NCI-H2227 (cell line): ENCODE measurements around the gene RAPH1.

Source experiments
- DNase-seq: peaks from one replicate; lab custom pipeline; 2025; ENCODE audit not compliant: unreplicated experiment; lab: John Stamatoyannopoulos, UW

RAPH1 gene

DNA sequence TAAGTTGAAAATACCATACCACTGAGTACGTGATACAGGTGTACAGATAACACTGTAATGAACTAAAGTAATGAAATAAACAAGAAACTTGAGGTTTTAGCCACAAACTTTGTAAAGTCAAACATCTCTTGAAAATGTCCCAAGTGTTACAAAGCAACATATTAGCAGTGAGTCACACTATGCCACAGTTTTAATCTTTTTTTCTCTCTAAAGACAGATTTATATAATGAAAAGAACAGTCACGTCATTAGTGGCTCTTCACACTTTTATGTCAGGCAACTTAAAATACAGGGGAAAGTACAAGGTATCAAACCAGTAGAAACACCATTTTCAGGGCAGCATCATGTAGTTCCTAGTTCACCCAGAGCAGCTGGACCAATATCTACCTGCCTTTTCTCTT lies 42.1 kb downstream of the RAPH1 start:
- DNase-seq = no peak

GRCh38 chr2:203490391-203490790 lies 44.7 kb downstream of the RAPH1 start:
- no peak for DNase-seq

GRCh38 chr2:203489531-203489930 lies 45.6 kb downstream of the RAPH1 start:
- DNase-seq = no peak

DNA sequence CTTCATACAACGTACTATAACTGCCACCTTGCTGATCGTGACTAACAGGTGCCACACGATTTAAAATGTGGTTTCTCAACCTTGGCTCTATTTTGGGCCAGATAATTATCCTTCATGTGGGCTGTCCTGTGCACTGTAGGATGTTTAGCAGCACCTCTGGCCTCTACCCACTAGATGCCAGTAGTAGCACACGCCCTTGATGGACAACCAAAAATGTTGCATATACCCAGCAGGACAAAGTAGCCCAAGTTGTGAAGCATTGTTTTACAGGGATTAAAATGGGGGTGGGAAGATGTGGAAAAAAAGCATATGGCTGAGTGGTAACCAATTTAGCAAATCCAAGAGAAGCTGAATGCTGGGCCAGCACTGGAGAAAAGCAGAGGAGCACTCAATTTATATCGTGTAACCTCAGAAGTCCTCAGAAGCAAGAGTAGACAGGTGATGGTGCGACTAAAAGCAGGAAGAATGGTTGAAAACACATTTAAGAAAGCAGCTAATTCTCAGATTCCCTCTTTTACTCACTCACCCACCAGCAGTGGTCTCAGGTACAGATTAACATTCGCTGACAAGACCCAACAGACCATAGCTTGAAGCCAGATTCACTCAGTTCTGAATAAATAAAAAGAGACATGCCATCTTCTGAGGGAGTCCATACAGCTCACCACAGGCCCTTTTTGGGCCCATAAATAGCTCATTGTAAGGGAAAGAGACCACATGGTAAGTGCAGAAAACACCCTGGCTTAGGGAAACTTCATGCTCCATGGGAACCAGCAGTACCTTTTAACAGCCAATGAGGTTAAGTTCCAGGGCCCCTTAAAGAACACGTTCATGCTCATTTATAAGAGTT lies 50.6 kb downstream of the RAPH1 start:
- no peak for DNase-seq

DNA sequence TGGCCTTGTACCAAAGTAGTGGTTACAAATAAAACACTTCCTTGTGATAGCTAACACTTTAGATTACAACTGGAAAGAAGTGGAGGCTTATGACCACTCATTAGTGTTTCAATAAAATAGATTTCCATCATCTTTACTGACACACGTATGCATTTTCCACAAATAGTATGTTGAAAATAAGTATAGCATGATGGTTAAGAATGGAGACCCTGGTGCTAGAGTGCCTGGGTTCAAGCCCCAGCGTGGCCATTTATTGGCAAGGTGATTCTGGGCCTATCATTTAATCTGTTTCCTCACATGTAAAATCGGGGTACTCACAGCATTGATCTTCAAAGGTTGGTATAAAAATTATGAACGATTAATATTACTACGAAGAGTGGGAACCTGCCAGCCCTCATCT lies 54.5 kb downstream of the RAPH1 start:
- no peak for DNase-seq

GRCh38 chr2:203476881-203477280 lies 58.2 kb downstream of the RAPH1 start:
- no peak for DNase-seq

DNA sequence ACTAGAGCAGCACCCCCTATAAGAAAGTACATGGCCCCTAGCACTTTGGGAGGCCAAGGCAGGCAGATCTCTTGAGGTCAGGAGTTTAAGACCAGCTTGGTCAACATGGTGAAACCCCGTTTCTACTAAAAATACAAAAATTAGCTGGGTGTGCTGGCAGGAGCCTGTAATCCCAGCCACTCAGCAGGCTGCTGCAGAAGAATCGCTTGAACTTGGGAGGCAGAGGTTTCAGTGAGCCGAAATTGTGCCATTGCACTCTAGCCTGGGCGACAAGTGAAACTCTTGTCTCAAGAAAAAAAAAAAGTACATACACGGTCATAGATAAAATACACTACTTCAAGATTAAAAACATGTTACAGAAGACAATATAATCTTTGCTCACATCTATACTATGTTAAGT lies 63.8 kb downstream of the RAPH1 start:
- no peak for DNase-seq

- DNase-seq = peak; percentile 46
Measured at GRCh38 chr2:203470371-203470770, 64.7 kb downstream of the RAPH1 start.

GRCh38 chr2:203469546-203469945 lies 65.6 kb downstream of the RAPH1 start:
- DNase-seq = no peak

GRCh38 chr2:203463266-203463678 lies 71.8 kb downstream of the RAPH1 start:
- no peak for DNase-seq

DNA sequence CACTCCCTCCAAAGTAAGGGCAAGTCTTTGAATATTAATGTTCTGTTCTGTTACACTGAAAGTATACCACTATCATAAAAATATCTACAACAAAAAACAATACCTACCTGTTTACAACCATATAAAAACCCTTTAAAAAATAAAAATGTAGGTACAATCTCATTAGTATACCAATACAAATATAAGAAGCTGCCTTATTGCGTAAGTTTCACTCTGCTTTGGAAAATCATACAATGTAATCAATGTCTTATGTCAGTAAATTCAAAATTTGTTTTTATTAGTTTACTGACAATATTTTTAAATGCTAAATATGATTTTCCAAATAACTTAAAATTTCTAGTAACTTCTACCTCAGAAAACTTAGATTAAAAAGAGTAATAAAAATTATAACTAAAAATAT lies 72.8 kb downstream of the RAPH1 start:
- no peak for DNase-seq

GRCh38 chr2:203461746-203462145 lies 73.4 kb downstream of the RAPH1 start:
- DNase-seq = no peak

- no peak for DNase-seq
Measured at GRCh38 chr2:203455209-203455608, 79.9 kb downstream of the RAPH1 start.

DNA sequence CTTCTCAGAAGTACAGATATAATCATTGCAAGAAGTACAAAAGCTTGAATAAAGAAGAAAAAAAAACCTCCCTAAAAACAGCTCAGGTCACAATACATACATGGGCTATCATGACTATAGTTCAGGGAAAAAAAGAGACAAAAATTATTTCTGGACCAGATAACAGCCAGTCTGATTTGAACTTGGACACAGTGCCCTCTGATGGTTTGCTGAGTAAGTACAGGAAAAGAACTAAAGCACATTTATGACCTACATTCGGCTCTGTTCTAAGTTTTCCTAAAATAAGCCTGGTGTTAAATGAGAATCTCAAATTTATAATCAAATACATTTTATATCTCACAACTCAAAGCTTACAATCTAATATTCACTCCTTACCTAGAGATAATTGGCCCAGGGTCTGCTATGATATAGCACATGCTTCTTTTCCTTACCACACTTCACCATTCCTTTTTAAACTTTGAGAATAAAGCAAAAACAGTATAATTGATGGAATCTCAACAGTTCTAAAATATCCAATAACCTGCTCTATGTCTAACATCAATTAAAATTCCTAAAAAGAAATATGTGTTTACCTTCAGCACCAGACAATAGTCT lies 81.1 kb downstream of the RAPH1 start:
- peak; percentile 59 for DNase-seq

DNA sequence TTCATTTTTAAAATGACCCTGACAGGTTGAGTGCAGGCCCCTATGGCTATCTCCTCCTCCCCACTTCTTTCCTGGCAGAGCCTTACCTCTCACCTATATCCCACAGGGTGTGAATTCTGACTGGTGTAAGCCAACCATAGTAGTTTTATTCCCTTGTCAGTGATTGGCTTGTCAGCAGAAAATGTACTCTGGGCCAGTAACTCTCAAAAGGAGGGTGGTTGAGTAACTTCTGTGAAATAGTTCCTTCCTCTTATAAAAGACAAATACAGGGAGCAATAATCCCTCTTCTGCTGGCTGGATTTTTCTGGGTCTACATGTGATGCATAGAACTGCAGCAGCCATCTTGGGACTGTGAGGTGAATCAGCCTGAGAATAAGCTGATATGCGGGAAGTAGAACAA lies 83.4 kb downstream of the RAPH1 start:
- DNase-seq = peak; percentile 45

DNA sequence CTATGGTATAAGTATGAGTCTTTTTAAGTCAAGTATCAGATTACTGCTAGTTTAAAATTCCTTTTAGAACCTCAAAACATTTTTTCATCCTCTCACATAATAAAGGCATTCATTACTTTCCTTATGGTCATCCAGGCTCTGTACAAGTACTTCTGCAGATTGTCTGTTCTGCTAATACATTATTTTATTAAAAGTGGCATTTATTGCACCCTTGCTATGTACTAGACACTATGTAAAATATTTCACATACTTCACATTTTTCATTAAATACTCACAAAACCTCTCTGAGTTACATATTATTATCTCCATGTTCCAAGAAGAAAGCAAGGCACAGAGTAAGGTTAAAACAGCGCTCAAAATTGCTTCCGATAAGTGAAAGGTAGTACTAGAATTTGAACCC lies 84.1 kb downstream of the RAPH1 start:
- no peak for DNase-seq

DNA sequence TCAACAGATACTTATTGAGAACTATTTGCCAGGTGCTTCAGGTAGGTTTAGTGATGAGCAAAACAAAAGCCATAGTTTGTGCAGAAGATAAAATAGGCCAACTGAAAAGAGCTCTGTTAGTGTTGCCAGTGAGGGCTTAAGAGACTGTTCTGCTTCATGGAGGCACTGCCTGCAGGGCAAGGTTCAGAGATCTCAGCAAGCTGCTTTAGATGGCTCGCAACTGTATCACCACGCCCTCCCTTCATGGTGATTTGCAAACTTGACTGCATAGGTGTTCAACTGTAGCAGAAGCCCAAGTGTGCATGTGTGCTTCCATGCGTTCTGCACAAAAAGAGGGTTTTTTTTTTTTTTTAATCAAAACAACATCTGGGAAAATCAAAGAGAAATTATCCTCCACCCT lies 84.5 kb downstream of the RAPH1 start:
- peak; percentile 73 for DNase-seq

DNA sequence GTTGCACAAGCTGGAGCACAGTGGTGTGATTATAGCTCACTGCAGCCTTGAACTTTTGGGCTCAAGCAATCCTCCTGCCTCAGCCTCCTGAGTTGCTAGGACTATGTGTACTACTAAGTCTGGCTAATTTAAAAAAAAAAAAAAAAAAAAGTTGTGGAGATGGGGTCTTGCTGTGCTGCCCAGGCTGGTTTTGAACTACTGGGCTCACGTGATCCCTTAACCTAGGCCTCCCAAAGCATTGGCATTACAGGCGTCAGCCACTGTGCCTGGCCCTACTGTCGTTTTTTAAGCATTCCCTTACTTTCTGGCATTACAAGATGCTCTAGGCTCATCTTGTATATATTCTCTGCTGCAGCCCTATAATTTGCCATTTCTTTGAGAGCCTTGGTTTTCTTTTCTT lies 88.3 kb downstream of the RAPH1 start:
- DNase-seq = no peak

- no peak for DNase-seq
Measured at GRCh38 chr2:203446071-203446481, 89.0 kb downstream of the RAPH1 start.

DNA sequence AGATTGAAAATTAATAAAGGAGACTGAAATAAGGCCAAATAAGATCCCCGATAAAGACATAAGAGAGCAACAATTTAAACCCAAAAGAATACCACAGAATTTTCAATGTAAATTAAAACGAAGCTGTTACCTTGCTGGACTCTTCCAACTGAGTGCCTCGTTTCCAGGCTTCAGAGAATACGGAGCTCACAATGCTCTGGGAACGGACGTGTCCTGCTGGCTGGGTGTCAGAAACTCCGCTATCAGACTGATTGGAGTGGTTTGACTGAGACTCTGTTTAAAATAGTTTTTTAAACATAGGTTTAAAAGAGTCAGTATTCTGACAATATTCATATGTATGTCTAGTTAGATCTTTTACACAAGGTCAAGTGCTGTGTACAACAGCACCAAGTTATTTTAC lies 90.4 kb downstream of the RAPH1 start:
- DNase-seq = no peak

- DNase-seq = no peak
Measured at GRCh38 chr2:203442463-203442862, 92.6 kb downstream of the RAPH1 start.

DNA sequence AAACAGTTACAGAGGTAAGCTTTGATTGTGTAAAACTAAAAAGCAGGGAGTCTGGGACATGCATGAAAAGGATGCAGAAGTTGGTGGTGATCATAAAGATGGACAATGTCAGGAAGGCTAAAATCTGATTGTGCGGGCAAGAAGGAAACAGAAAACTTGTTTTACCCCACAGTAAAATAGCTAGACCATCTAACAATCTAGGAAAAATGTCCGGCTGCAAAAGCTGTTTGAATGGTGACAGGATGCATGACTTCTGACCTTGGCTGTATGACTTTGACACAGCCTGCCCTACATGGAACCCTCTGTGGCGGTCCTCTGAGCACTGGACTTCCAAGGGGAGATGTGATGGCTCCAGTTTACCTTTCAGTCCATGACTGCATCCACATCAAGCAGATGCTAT lies 93.6 kb downstream of the RAPH1 start:
- no peak for DNase-seq

GRCh38 chr2:203440671-203441070 lies 94.4 kb downstream of the RAPH1 start:
- DNase-seq = no peak
